Stimulated activated memory B cell treated with anti-CD40 and anti-IgM and Interleukin-4, amounts not matched to agents 10 μg/mL and 1 μg/mL and 100 μg/mL, for 72 hours (primary cell): ENCODE data around the gene MATR3.

ENCODE experiments used
- ATAC-seq: fragments of 150-1000 bp; cut with Tn5 transposase; 2 replicates; pipeline ENCODE4 v1.10.0; 2021
- H3K27ac Mint-ChIP-seq: one replicate; pipeline ENCODE4 v1.8.0; 2022; ENCODE audit warnings: mild to moderate bottlenecking, mixed read lengths
- H3K27me3 Mint-ChIP-seq: one replicate; pipeline ENCODE4 v1.8.0; 2022; ENCODE audit warnings: mixed read lengths
- H3K36me3 Mint-ChIP-seq: one replicate; pipeline ENCODE4 v1.8.0; 2022; ENCODE audit warnings: mixed read lengths
- H3K4me1 Mint-ChIP-seq: one replicate; pipeline ENCODE4 v1.8.0; 2022; ENCODE audit warnings: mixed read lengths
- H3K4me3 Mint-ChIP-seq: one replicate; pipeline ENCODE4 v1.8.0; 2022; ENCODE audit warnings: mild to moderate bottlenecking, moderate library complexity, mixed read lengths
- H3K9me3 Mint-ChIP-seq: one replicate; pipeline ENCODE4 v1.8.0; 2022; ENCODE audit warnings: mixed read lengths

MATR3 gene

GRCh38 chr5:139283252-139284166, 10.0 kb upstream of the MATR3 start:
- no peak for ATAC-seq
- no peak overlapping the region for H3K27ac Mint-ChIP-seq
- peaks cover 47% of the 10 kb centered on the region for H3K36me3 Mint-ChIP-seq
- H3K4me3 Mint-ChIP-seq: no peak overlapping the region
- no peaks in the 10 kb centered on the region for H3K27me3 Mint-ChIP-seq
- peaks cover 6% of the 10 kb centered on the region for H3K4me1 Mint-ChIP-seq
- H3K9me3 Mint-ChIP-seq: no peaks in the 10 kb centered on the region

- Mint-ChIP-seq H3K4me3 (no peak overlapping the region), H3K27me3 (no peaks in the 10 kb centered on the region), H3K27ac (no peak overlapping the region), H3K4me1 (peaks cover 6% of the 10 kb centered on the region), H3K9me3 (no peaks in the 10 kb centered on the region), H3K36me3 (peaks cover 47% of the 10 kb centered on the region)
- no peak for ATAC-seq
Measured at GRCh38 chr5:139284295-139284694, 9.2 kb upstream of the MATR3 start.

GRCh38 chr5:139285651-139286392, 7.7 kb upstream of the MATR3 start:
- no peaks in the 10 kb centered on the region for H3K9me3 Mint-ChIP-seq
- H3K4me3 Mint-ChIP-seq: no peak overlapping the region
- no peak for ATAC-seq
- H3K27ac Mint-ChIP-seq: no peak overlapping the region
- no peaks in the 10 kb centered on the region for H3K27me3 Mint-ChIP-seq
- H3K36me3 Mint-ChIP-seq: peaks cover 46% of the 10 kb centered on the region
- H3K4me1 Mint-ChIP-seq: no peaks in the 10 kb centered on the region

GRCh38 chr5:139287890-139288635, 5.5 kb upstream of the MATR3 start:
- Mint-ChIP-seq H3K36me3 (peaks cover 39% of the 10 kb centered on the region), H3K9me3 (no peaks in the 10 kb centered on the region), H3K27me3 (no peaks in the 10 kb centered on the region), H3K4me1 (peaks cover 5% of the 10 kb centered on the region), H3K27ac (peak overlapping the region; percentile 36), H3K4me3 (no peak overlapping the region)
- ATAC-seq: no peak

GRCh38 chr5:139291051-139291450, 2.5 kb upstream of the MATR3 start:
- no peak for ATAC-seq
- Mint-ChIP-seq H3K4me3 (no peak overlapping the region), H3K36me3 (peaks cover 27% of the 10 kb centered on the region), H3K27ac (no peak overlapping the region), H3K4me1 (peaks cover 15% of the 10 kb centered on the region), H3K9me3 (no peaks in the 10 kb centered on the region), H3K27me3 (no peaks in the 10 kb centered on the region)

GRCh38 chr5:139293202-139293506, 386 bp upstream of the MATR3 start:
- no peaks in the 10 kb centered on the region for H3K9me3 Mint-ChIP-seq
- H3K27ac Mint-ChIP-seq: peak overlapping the region; percentile 92
- peaks cover 37% of the 10 kb centered on the region for H3K4me1 Mint-ChIP-seq
- no peak for ATAC-seq
- no peaks in the 10 kb centered on the region for H3K27me3 Mint-ChIP-seq
- H3K36me3 Mint-ChIP-seq: peaks cover 20% of the 10 kb centered on the region
- H3K4me3 Mint-ChIP-seq: peak overlapping the region; percentile 90

GRCh38 chr5:139294374-139295165, 1.0 kb downstream of the MATR3 start:
- Mint-ChIP-seq H3K27ac (peak overlapping the region; percentile 92), H3K4me1 (peaks cover 51% of the 10 kb centered on the region), H3K36me3 (peaks cover 32% of the 10 kb centered on the region), H3K4me3 (peak overlapping the region; percentile 90), H3K27me3 (no peaks in the 10 kb centered on the region), H3K9me3 (no peaks in the 10 kb centered on the region)
- peak; percentile 52 for ATAC-seq

GRCh38 chr5:139295346-139296057, 2.0 kb downstream of the MATR3 start:
- H3K27me3 Mint-ChIP-seq: no peaks in the 10 kb centered on the region
- H3K27ac Mint-ChIP-seq: peak overlapping the region; percentile 92
- peak overlapping the region; percentile 90 for H3K4me3 Mint-ChIP-seq
- H3K9me3 Mint-ChIP-seq: no peaks in the 10 kb centered on the region
- H3K36me3 Mint-ChIP-seq: peaks cover 30% of the 10 kb centered on the region
- H3K4me1 Mint-ChIP-seq: peaks cover 57% of the 10 kb centered on the region
- no peak for ATAC-seq

- Mint-ChIP-seq H3K9me3 (no peaks in the 10 kb centered on the region), H3K27ac (peak overlapping the region; percentile 92), H3K27me3 (no peaks in the 10 kb centered on the region), H3K4me1 (peaks cover 63% of the 10 kb centered on the region), H3K4me3 (no peak overlapping the region), H3K36me3 (peaks cover 30% of the 10 kb centered on the region)
- no peak for ATAC-seq
Measured at GRCh38 chr5:139296198-139296597, 2.7 kb downstream of the MATR3 start.

GRCh38 chr5:139296862-139297326, 3.4 kb downstream of the MATR3 start:
- H3K36me3 Mint-ChIP-seq: peaks cover 32% of the 10 kb centered on the region
- no peaks in the 10 kb centered on the region for H3K27me3 Mint-ChIP-seq
- no peak for ATAC-seq
- no peak overlapping the region for H3K27ac Mint-ChIP-seq
- H3K4me1 Mint-ChIP-seq: peaks cover 70% of the 10 kb centered on the region
- H3K9me3 Mint-ChIP-seq: no peaks in the 10 kb centered on the region
- peak overlapping the region; percentile 25 for H3K4me3 Mint-ChIP-seq

- peaks cover 36% of the 10 kb centered on the region for H3K36me3 Mint-ChIP-seq
- H3K4me1 Mint-ChIP-seq: peaks cover 74% of the 10 kb centered on the region
- peak overlapping the region; percentile 33 for H3K4me3 Mint-ChIP-seq
- no peak for ATAC-seq
- no peaks in the 10 kb centered on the region for H3K27me3 Mint-ChIP-seq
- peak overlapping the region; percentile 63 for H3K27ac Mint-ChIP-seq
- no peaks in the 10 kb centered on the region for H3K9me3 Mint-ChIP-seq
Measured at GRCh38 chr5:139297439-139298133, 4.0 kb downstream of the MATR3 start.

GRCh38 chr5:139298242-139298641, 4.7 kb downstream of the MATR3 start:
- Mint-ChIP-seq H3K4me1 (peaks cover 76% of the 10 kb centered on the region), H3K27me3 (no peaks in the 10 kb centered on the region), H3K9me3 (no peaks in the 10 kb centered on the region), H3K27ac (peak overlapping the region; percentile 63), H3K4me3 (peak overlapping the region; percentile 33), H3K36me3 (peaks cover 36% of the 10 kb centered on the region)
- no peak for ATAC-seq

- Mint-ChIP-seq H3K36me3 (peaks cover 35% of the 10 kb centered on the region), H3K4me3 (peak overlapping the region; percentile 37), H3K9me3 (no peaks in the 10 kb centered on the region), H3K27ac (peak overlapping the region; percentile 30), H3K4me1 (peaks cover 88% of the 10 kb centered on the region), H3K27me3 (no peaks in the 10 kb centered on the region)
- ATAC-seq: no peak
Measured at GRCh38 chr5:139299486-139299885, 5.9 kb downstream of the MATR3 start.
